PFSK-1 (cell line): ENCODE measurements around the gene BTC.

Experiments
- POLR2AphosphoS5 ChIP-seq: IDR thresholded peaks from 2 replicates; pipeline ENCODE4 v1.6.1; 2012; ENCODE audit warnings: low read depth, mild to moderate bottlenecking, control low read depth, low read length, moderate library complexity
- SIN3A ChIP-seq: IDR thresholded peaks from 2 replicates; pipeline ENCODE4 v1.6.1; 2012; ENCODE audit warnings: mild to moderate bottlenecking, low read length, moderate library complexity, borderline replicate concordance; ENCODE audit not compliant: insufficient read depth
- TAF1 ChIP-seq: IDR thresholded peaks from 2 replicates; pipeline ENCODE4 v1.6.1; 2012; ENCODE audit warnings: low read length, control low read depth, borderline replicate concordance; ENCODE audit not compliant: insufficient read depth
- TF ChIP-seq, protein P1 (sequence below), 2 experiments: IDR thresholded peaks; 2 replicates each; pipeline versions ENCODE4 v1.6.1 to v1.8.0; 2011 to 2012; ENCODE audit warnings: low read depth in 2 of 2, low read length in 2 of 2, control low read depth in 1 of 2, inconsistent platforms in 1 of 2, mild to moderate bottlenecking in 1 of 2, moderate library complexity in 1 of 2; ENCODE audit not compliant: insufficient read depth in 1 of 2

DNA sequence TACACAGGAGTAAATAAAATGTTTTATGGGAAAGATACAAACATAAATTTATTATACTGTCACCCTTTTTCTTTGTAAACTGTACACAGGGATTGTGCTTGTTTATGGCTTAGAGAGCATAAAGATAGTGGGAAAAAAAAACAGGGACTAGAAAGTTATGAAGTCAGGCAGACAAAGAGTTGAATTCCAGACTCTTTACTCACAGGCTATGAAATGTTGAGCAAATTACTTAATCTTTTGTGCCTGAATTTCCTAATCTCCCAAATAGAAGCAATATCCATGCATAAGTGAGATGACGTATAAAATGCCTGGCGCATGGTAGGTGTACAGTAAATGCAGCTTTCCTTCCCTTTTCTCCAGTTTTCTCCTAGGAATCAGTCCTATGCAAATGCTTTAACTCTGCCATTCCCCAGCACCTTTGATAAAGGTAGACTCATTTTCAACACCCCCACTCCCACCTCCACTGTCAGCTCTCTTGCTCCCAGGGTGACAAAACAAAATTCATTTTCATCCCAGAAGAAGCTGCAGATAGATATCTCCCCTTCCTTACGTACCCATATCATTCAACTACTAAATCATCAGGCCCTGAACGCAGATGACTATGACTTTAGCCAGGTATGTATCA, 44.5 kb upstream of the BTC start:
- TF ChIP-seq TAF1, result no peak
- no peak for TF ChIP-seq POLR2AphosphoS5
- TF ChIP-seq SIN3A, result no peak
- TF ChIP-seq, protein P1, sequence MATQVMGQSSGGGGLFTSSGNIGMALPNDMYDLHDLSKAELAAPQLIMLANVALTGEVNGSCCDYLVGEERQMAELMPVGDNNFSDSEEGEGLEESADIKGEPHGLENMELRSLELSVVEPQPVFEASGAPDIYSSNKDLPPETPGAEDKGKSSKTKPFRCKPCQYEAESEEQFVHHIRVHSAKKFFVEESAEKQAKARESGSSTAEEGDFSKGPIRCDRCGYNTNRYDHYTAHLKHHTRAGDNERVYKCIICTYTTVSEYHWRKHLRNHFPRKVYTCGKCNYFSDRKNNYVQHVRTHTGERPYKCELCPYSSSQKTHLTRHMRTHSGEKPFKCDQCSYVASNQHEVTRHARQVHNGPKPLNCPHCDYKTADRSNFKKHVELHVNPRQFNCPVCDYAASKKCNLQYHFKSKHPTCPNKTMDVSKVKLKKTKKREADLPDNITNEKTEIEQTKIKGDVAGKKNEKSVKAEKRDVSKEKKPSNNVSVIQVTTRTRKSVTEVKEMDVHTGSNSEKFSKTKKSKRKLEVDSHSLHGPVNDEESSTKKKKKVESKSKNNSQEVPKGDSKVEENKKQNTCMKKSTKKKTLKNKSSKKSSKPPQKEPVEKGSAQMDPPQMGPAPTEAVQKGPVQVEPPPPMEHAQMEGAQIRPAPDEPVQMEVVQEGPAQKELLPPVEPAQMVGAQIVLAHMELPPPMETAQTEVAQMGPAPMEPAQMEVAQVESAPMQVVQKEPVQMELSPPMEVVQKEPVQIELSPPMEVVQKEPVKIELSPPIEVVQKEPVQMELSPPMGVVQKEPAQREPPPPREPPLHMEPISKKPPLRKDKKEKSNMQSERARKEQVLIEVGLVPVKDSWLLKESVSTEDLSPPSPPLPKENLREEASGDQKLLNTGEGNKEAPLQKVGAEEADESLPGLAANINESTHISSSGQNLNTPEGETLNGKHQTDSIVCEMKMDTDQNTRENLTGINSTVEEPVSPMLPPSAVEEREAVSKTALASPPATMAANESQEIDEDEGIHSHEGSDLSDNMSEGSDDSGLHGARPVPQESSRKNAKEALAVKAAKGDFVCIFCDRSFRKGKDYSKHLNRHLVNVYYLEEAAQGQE (IDR thresholded peaks at IDR 0.05; ENCODE audit: insufficient read depth in 1 of 2, low read depth in 2 of 2, low read length in 2 of 2), result no peak
